Stimulated activated CD4-positive, alpha-beta T cell treated with anti-CD3 and anti-CD28 coated beads, Interleukin-2, amount 100 ng/mL, for 48 hours (primary cell): ENCODE data around the gene CCDC157.

Source experiments
- DNase-seq, 2 donors: peaks; one replicate each; pipeline ENCODE4 v3.0.0-alpha.2; 2020

CCDC157 gene

GRCh38 chr22:30357650-30358215 is 926 bp downstream of the CCDC157 start:
- no peak for DNase-seq

- DNase-seq: no peak
Measured at GRCh38 chr22:30358541-30358940, 1.7 kb downstream of the CCDC157 start.

GRCh38 chr22:30361916-30362650 is 5.3 kb downstream of the CCDC157 start:
- no peak for DNase-seq

- DNase-seq: no peak
Measured at GRCh38 chr22:30362651-30363281, 6.0 kb downstream of the CCDC157 start.

GRCh38 chr22:30365891-30366290 is 9.1 kb downstream of the CCDC157 start:
- DNase-seq: no peak

GRCh38 chr22:30368420-30368819 is 11.6 kb downstream of the CCDC157 start:
- no peak for DNase-seq

GRCh38 chr22:30370641-30371230 is 13.9 kb downstream of the CCDC157 start:
- DNase-seq: no peak

GRCh38 chr22:30371321-30371720 is 14.5 kb downstream of the CCDC157 start:
- DNase-seq: no peak

- no peak for DNase-seq
Measured at GRCh38 chr22:30371981-30372380, 15.2 kb downstream of the CCDC157 start.

- no peak for DNase-seq
Measured at GRCh38 chr22:30372915-30373314, 16.1 kb downstream of the CCDC157 start.

GRCh38 chr22:30373331-30374325 is 16.8 kb downstream of the CCDC157 start:
- DNase-seq: no peak

GRCh38 chr22:30375312-30375849 is 18.6 kb downstream of the CCDC157 start:
- DNase-seq: no peak

GRCh38 chr22:30380011-30380410 is 23.2 kb downstream of the CCDC157 start:
- DNase-seq: no peak

- peak in 1 of 2 donors; percentile 23 for DNase-seq
Measured at GRCh38 chr22:30381264-30381663, 24.5 kb downstream of the CCDC157 start.

- no peak for DNase-seq
Measured at GRCh38 chr22:30382340-30382739, 25.5 kb downstream of the CCDC157 start.

- no peak for DNase-seq
Measured at GRCh38 chr22:30383061-30383460, 26.3 kb downstream of the CCDC157 start.

GRCh38 chr22:30385942-30386341 is 29.1 kb downstream of the CCDC157 start:
- no peak for DNase-seq

GRCh38 chr22:30386608-30386959 is 29.8 kb downstream of the CCDC157 start:
- no peak for DNase-seq

- DNase-seq: peak; percentile 72 to 84
Measured at GRCh38 chr22:30386960-30387827, 30.4 kb downstream of the CCDC157 start, which contains the start of gene RNF215. Gene RNF215 (minus strand): TSS chr22:30387411. CDS start chr22:30387313, 98 bp downstream.

GRCh38 chr22:30390974-30391691 is 34.3 kb downstream of the CCDC157 start:
- DNase-seq: peak; percentile 71 to 72
